ENCODE measurements around the gene CDC5L.

The CDC5L gene

GRCh38 chr6:44475779-44476434 lies 88.4 kb downstream of the CDC5L start:
- DNase-seq (ENCODE audit: low spot score): peak; percentile 53

GRCh38 chr6:44476849-44477248 lies 89.3 kb downstream of the CDC5L start:
- DNase-seq (ENCODE audit: low spot score): no peak

- DNase-seq (ENCODE audit: low spot score): no peak
Observed at GRCh38 chr6:44477293-44477894, 89.9 kb downstream of the CDC5L start.

- no peak for DNase-seq (ENCODE audit: low spot score)
Observed at GRCh38 chr6:44478158-44478557, 90.7 kb downstream of the CDC5L start.

GRCh38 chr6:44478591-44479254 lies 91.2 kb downstream of the CDC5L start:
- no peak for DNase-seq (ENCODE audit: low spot score)

GRCh38 chr6:44480097-44480541 lies 92.6 kb downstream of the CDC5L start:
- no peak for DNase-seq (ENCODE audit: low spot score)

- DNase-seq (ENCODE audit: low spot score): no peak
Observed at GRCh38 chr6:44481056-44481455, 93.5 kb downstream of the CDC5L start.

GRCh38 chr6:44481760-44482159 lies 94.3 kb downstream of the CDC5L start:
- DNase-seq (ENCODE audit: low spot score): no peak

GRCh38 chr6:44485601-44486401 lies 98.3 kb downstream of the CDC5L start:
- no peak for DNase-seq (ENCODE audit: low spot score)

GRCh38 chr6:44487002-44487401 lies 99.5 kb downstream of the CDC5L start:
- no peak for DNase-seq (ENCODE audit: low spot score)

- DNase-seq (ENCODE audit: low spot score): no peak
Observed at GRCh38 chr6:44487586-44487985, 100.1 kb downstream of the CDC5L start.

- no peak for DNase-seq (ENCODE audit: low spot score)
Observed at GRCh38 chr6:44489910-44490604, 102.6 kb downstream of the CDC5L start.

GRCh38 chr6:44493132-44493531 lies 105.6 kb downstream of the CDC5L start:
- DNase-seq (ENCODE audit: low spot score): no peak

- DNase-seq (ENCODE audit: low spot score): no peak
Observed at GRCh38 chr6:44493593-44493992, 106.1 kb downstream of the CDC5L start.

- no peak for DNase-seq (ENCODE audit: low spot score)
Observed at GRCh38 chr6:44494011-44494501, 106.5 kb downstream of the CDC5L start.

GRCh38 chr6:44495036-44495901 lies 107.8 kb downstream of the CDC5L start:
- no peak for DNase-seq (ENCODE audit: low spot score)

- no peak for DNase-seq (ENCODE audit: low spot score)
Observed at GRCh38 chr6:44496665-44497369, 109.3 kb downstream of the CDC5L start.

- DNase-seq (ENCODE audit: low spot score): no peak
Observed at GRCh38 chr6:44497807-44498206, 110.3 kb downstream of the CDC5L start.

- no peak for DNase-seq (ENCODE audit: low spot score)
Observed at GRCh38 chr6:44498436-44498835, 110.9 kb downstream of the CDC5L start.

- DNase-seq (ENCODE audit: low spot score): no peak
Observed at GRCh38 chr6:44499609-44500008, 112.1 kb downstream of the CDC5L start.

Measured in hematopoietic multipotent progenitor cell treated with erythropoietin and hydrocortisone succinate and interleukin-3 and kit ligand, for 15 days (in vitro differentiated cells).